GM19043 (cell line): ENCODE data around the gene AIFM3.

Source experiments
- ATAC-seq: cut with Tn5 transposase; IDR thresholded peaks from one replicate; pipeline ENCODE4 v1.9.1; 2021; ENCODE audit warnings: low read depth; ENCODE audit not compliant: unreplicated experiment

AIFM3 gene

DNA sequence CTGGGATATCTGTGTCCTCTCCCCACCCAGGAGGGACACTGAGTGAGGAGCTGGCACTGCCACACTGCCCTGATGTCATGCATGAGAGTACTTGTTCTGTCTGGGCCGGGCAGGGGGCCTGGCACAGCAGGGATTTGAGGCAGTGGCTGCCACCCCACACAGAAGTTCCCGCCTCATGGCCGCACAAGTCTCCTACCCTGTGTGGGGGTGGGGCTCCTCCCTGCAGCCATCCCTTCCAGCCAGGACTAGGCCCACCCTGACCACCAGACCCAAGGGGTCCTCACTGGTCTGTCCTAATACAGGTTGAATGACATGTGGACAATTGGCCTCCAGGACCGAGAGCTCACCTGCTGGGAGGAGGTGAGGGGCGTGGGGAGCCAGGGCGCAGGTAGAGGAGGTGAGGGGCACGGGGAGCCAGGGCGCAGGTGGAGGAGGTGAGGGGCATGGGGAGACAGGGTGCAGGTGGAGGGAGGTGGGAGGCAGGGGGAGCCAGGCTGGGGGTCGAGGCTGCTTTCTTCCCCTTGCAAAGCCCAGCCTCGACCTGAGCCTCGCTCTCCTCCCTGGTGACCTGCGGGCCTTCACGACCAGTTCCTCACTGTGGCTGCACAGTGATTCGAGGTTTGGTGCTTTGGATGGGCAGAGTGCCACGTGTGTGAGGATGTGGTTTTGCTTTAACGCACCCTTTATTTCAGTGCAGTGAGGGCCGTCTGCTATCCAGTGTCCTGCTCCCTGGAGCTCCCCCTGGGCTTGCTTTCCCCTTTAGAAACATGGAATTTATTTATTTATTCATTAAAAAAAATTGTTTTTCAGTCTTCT is 22.5 kb downstream of the AIFM3 start:
- no peak for ATAC-seq

DNA sequence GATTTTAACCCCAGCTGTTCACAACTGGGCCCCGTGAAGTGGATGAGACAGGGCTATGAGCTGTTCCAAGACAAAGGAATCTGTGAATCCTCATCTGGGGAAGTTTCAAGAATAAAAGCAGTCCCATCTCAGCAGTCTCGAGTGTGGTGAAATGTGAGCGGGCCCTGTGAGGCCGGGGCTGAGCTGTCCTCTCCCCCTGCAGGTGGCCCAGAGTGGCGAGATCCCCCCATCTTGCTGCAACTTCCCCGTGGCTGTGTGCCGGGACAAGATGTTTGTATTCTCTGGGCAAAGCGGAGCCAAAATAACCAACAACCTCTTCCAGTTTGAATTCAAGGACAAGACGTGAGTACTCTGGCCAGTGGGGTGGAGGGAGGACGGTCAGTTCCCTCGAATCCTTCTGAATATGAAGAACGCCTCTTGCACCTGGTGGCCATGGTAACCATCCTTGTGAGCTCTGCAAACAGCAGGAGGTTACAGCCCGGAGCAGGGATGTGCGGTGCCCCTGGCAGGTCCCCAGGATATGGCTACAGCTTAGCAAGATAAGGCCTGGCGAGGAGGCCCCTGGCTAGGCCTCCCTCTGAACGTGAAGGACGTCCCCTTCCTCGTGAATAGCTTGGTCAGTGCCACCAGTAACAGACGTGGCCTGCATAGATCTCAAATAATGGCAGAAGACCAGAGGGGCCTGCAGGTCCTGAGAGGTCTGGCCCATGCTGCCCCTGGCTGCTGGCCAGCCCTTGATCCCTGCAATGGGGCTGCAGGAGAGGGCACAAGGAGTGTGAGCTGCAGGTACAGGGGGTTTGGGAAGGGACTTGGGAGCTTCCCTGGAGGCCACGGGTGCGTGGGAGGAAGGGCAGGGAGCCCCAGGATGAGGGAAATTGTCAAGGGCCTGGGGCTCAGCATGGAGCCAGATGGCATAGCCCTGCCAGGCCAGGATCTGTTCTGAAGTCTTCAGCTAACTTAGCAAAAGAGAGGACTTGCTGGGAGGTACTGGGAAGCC is 23.4 kb downstream of the AIFM3 start:
- ATAC-seq: no peak

DNA sequence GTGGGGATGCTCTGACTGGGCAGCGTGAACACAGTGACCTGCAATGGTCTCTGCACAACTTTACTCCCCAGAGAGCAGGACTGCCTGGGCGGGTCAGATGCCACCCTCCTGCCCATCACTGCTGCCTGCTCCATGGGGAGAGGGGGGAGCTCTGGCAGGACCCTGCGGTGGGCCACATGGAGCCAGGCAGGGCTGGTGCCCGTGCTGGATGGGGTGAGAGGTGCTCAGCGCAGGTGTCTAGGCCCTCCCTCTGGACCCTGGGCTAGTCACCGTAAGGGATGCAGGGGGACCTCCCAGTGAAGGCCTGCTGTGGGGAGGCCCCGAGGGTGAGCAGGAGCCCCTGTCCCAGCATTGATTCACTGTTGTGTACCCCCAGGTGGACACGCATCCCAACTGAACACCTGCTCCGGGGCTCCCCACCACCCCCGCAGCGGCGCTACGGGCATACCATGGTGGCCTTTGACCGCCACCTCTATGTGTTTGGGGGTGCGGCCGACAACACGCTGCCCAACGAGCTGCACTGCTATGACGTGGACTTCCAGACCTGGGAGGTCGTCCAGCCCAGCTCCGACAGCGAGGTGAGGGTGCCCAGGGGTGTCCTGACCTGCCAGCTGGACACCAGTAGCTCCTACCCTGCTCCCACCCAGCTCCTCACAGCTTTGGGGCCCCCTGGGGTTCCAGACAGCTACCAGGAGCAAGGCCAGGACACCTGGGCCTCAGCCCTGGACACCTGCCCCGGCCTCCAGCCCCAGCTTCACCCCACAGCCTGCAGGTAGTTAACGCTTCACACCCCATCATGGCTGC is 24.4 kb downstream of the AIFM3 start:
- ATAC-seq: no peak

DNA sequence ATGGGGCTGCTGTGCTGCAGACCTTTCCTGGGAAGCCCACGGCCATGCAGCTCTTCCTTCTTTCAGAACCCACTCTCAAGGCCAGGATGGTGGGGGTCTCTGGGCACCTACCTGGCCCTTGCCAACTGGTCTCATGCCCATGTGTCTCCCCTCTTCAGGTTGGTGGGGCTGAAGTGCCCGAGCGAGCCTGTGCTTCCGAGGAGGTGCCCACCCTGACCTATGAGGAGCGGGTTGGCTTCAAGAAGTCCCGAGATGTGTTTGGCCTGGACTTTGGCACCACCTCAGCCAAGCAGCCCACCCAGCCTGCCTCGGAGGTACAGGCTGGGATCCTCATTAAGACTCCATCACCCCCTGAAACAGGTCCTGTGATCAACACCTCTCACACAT is 25.0 kb downstream of the AIFM3 start:
- ATAC-seq: no peak

DNA sequence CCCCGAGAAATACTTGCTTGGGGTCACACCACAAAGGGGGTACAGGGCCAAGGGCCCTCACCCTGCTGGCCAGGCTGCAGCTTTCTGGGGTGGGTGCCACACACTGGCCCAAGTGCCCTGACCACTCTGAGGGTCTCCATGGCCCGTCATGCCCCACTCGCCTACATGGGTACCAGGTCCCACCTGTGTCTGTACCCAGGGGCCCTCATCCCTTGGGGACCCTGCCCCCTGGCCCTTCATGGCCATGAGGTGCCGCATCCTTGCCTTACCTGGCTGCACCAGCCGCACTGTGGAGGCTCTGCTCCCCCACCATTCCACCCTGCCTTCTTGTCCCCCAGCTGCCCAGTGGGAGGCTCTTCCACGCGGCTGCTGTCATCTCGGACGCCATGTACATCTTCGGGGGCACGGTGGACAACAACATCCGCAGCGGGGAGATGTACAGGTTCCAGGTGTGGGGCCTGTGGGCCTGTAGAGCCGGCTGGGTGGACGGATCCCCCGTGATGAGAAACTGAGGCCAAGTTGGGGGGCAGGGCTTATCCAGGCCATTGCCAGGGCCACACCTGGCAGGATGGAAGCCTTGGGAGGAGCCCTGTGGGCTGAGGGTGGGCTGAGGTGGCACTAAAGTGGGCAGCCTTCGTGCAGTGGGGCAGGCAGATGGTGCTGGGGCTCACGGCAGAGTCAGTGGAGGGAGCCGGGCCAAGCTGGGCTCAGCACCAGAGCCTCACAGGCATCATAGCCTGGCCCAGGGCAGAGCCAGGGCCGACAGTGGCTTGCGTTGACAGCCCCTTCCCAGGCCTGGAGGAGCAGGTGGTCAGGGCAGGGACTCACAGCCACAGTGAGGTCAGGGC is 25.6 kb downstream of the AIFM3 start:
- ATAC-seq: no peak

DNA sequence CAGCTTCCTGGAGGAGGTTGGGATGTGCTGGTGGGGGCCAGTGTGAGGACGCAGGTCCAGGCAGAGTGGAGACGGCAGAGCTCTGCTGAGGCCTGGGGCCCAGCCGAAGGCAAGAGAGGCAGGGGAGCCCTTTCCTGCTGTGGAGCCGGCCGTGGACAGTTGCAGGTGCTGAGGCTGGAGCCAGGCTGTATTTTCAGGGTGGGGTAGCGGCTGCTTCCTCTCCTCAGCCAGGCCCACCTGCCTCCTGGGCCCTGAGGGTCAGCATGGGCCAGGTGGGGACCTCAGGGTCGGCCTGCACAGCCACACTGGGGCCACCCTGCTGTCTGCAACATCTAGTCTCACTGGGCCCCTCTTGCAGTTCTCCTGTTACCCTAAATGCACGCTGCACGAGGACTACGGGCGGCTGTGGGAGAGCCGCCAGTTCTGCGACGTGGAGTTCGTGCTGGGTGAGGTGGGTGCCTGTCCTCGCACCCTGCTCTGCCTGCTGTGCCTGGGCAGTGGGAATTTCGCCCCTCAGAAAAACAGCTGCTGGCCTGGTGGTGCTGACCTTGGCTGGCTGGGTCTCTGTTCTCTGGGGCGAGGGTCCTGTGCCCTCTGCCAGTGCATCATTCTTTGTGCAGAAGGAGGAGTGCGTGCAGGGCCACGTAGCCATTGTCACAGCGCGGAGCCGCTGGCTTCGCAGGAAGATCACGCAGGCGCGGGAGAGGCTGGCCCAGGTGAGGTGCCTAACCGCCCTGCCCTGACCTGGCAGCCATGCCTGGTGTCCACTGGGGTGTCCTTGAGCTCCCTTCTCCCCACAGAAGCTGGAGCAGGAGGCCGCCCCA is 26.5 kb downstream of the AIFM3 start:
- no peak for ATAC-seq

DNA sequence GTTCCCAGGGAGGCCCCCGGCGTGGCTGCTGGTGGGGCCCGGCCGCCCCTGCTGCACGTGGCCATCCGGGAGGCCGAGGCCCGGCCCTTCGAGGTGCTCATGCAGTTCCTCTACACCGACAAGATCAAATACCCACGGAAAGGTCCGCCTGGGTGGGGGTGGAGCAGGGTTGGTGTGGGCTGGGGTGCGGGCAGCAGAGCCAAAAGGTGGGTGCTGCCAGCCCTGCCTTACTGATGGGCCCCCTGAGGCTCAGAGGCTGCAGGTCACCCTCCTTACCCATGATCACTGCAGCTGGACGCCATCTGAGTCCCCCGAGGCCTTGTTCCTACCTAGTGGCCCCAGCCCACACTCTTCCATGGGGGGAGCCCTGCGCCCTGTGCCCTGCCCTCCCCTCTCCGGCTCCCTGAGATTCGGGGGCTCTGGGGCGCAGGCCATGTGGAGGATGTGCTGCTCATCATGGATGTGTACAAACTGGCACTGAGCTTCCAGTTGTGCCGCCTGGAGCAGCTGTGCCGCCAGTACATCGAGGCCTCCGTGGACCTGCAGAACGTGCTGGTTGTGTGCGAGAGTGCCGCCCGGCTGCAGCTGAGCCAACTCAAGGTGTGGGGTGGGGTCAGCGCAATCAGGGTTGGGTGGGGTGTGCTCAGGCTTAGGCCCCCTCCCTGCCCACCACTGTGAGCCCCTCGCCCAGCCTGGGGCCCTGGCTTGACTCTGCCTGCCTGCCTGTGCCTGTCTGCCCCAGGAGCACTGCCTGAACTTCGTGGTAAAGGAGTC is 27.3 kb downstream of the AIFM3 start:
- ATAC-seq: no peak

DNA sequence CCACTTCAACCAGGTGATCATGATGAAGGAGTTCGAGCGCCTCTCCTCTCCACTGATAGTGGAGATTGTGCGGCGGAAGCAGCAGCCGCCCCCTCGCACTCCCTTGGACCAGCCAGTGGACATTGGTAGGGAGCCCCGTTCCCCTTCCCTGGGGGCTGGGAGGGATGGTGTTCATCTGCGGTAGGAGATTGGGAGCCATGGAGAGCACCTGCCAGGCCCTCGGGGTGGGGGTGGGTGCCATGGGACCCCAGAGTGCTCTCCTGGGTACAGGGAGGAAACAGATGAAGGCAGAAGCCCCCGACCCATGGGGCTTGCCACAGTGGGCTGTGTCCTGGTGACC is 27.8 kb downstream of the AIFM3 start:
- no peak for ATAC-seq

DNA sequence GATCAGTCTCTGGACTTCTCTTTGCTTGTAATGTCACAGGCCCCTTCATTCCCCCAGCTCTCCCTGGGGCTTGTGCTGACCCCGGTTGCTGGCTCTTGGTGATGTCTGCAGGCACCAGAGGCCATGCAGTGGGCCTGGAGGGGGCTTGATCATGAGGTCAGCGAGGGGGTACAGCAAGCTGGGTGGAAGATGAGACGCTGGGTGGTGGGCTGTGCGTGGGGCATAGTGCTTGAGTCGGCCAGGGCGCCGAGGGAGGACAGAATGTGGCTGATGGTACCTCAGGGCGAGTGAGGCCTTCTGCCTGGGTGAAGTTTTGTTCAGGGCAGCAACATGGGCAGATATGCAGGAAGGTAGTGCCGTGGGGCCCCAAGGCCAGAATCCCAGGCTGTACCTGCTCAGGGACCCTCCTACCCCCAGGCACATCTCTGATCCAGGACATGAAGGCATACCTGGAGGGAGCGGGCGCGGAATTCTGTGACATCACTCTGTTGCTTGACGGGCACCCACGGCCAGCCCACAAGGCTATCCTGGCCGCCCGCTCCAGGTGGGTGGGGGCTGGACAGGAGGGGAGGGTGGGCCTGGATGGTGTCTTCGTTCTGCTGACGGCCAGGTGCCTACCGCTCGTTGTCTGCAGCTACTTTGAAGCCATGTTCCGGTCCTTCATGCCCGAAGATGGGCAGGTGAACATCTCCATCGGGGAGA is 28.4 kb downstream of the AIFM3 start:
- no peak for ATAC-seq

DNA sequence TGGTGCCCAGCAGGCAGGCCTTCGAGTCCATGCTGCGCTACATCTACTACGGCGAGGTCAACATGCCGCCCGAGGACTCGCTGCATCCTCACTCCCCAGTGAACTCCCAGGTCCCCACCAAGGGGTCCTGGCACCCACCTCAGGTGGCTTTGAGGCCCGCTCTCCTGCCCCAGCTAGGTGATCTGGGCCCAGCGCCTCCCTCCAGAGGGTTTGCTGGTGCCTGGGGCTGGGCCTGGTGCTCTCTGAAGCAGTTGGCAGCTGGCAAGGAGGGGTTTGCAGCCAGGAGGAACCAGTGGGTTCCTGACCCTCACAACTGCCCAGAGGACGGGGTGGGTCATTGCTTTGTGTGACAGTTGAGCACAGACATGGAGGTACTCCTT is 29.0 kb downstream of the AIFM3 start:
- no peak for ATAC-seq

DNA sequence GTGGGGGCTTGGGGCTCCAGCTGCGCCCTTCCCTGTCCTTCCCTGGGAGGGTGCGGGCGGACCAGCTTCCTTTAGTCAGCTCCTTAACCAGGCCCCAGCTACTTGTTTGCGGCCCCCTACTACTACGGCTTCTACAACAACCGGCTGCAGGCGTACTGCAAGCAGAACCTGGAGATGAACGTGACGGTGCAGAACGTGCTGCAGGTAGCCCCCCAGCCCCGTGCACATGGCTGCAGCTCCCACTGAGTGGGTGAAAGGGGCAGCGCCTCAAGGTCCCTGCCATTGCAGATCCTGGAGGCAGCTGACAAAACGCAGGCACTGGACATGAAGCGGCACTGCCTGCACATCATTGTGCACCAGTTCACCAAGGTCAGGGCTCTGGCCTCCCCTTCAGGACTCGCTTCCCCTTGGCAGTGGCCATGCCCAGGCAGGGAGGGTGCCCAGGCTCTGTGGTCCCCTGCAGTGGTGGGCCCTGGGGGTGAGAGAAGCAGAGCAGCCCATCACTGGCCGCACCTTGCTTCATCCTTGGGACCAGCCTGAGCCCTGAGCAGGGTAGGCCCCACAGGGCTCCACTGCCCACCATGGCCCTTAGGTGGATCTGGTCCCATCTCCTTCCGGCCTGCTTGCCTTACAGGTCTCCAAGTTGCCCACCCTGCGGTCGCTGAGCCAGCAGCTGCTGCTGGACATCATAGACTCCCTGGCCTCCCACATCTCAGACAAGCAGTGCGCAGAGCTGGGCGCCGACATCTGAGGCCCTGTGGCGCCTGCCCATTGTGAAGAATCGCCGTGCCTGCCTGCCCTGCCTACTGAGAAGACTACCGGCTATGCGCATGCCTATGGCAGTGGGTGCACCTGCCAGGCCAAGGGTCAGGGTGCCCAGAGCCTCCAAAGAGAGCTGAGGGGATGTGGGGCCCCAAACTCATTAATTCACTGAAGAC is 29.8 kb downstream of the AIFM3 start:
- no peak for ATAC-seq

DNA sequence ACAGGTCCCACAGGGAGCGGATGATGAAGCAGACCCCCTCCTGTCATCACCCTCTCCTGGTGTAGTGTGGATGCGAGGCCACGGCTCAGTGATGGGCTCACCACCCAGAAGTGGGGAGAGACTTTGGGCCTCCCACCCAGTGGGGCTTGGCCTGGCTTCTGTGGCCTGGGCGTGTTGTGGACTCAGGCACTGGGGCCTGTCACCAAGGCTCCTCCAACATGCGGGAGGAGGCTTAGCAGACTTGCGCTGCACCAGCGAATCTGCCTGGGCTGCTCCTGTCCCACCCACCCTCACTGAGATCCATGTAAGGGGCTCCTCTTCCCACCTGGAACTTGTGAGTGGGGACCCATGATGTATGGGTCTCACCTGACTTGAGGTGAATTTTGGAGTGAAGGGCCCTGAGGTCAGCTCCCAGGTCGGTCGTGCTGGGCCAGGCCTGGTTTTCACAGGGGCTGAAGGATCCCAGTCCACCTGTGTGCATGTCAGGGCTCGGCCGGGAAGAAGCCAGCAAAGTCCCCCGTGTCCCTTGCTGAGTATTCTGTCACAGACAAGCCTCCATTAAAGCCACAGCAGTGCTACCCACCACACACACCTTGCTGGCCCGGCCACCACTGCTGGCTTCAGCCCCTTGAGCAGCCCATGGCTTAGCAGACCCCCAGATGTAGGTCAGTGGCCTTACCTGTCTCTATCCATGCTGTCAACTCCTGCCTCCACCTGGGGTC is 30.6 kb downstream of the AIFM3 start:
- no peak for ATAC-seq

DNA sequence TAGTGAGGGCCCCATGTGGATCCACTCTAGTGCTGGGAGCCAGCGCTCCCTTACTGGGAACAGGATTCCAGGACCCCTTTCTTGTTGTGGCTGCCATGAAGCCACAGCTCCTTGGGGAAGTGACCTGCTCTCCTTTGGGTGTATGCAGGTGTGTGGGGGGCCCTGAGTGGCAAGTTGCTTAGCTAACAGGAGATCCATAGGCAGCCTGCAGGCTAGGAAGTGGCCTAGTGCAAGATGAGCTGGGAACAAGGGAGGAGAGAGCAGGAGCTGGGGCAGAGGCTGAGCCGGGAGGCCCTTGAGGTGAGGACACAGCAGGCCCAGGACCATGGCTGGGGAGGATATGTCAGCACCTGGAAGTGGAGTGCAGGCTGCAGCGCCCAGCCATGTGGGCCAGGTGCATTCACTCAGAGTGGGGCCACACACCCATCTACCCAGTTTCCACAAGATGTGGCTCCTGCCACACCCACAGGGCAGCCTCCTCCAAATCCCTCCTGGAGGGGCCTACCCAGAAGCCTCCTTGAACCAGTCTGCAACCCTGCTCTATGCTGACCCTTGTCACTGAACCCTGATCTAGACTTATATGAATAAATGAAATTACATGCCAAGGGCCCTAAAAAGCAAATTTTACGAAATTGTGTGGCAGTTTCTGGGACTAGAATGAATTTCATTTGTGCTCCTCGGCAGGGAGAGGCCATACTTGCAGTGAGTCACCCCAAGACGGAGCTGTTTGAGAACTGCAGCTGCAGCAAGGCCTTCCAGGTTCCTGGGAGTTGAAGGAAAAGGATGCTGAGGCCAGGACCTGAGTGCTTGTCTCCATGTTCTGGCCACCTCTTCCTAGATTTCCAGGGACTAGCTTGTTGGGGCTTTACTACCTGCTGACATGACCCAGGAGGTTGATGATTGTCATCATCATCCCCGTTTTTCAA is 31.6 kb downstream of the AIFM3 start:
- ATAC-seq: no peak

DNA sequence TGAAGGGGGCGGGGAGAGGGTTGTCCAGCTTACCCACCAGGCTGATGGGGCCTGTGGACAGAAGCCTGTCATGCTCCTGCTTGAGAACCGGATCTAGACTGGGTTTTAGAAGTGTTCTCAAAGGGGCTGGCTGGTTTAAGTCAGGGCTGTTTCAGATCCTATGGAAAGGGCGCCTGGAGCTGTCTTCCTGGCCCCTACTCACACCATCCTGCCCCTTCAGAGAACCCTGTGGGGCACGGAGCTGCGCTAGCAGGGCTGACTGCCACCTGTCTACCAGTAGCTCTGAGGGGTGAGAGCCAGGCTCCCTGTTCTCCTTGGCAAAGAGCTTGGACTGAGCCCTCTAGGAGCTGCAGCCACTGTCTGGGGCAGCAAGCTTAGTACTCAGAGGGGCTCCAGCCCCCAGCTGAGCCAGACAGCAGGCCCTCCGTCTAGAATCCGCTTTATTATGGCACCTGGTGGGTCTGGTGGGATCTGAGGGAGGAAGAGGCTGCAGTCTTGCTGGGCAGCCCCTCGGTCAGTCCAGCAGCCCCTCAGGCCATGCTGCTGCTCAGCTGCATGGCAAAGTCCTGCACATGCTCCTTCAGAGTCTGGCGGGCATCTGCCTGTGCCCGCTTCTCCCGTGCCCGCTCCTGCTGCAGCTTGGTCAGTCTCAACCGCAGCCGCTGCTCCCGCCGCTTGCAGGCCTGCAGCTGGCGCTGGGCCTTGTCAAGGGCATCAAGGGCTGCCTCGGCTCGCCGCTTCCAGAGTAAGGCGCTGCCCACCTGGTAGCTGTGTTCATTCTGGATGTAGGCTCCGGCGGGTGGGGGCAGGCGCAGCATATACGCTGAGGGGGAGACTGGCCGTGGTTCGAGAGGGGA is 32.5 kb downstream of the AIFM3 start:
- no peak for ATAC-seq
